HG02970 (cell line): Measurements from ENCODE around the gene CASP6.
"Not testable (repeated sequence)": the region's sequence is repeated elsewhere in the genome, so short reads cannot be mapped to it uniquely, and the experiment has no call there.

Experiments
- ATAC-seq: cut with Tn5 transposase; IDR thresholded peaks from one replicate; pipeline ENCODE4 v1.9.1; 2021; ENCODE audit warnings: mild to moderate bottlenecking, moderate library complexity, moderate number of reproducible peaks; ENCODE audit not compliant: unreplicated experiment, low FRiP score

CASP6 gene

GRCh38 chr4:109721033-109721432 is 17.8 kb upstream of the CASP6 start:
- no peak for ATAC-seq

GRCh38 chr4:109719604-109720003 is 16.4 kb upstream of the CASP6 start:
- ATAC-seq: no peak

DNA sequence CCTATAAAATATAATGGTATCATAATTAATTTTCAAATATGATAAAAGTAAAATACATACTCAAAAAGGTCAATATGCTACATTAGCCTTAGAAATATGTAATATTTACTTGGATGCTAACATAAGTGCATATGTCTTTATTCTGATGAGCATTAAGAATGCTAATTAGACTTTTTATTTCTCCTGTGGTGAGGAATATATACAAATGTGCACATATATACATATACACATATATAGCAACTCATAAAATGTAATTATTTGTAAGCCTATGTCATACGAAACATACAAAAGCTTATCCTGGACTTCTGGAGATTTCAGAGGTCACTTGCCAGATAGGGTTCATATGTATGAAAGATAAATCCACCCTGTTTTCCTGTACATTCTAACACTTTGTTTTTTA is 15.5 kb upstream of the CASP6 start:
- no peak for ATAC-seq

DNA sequence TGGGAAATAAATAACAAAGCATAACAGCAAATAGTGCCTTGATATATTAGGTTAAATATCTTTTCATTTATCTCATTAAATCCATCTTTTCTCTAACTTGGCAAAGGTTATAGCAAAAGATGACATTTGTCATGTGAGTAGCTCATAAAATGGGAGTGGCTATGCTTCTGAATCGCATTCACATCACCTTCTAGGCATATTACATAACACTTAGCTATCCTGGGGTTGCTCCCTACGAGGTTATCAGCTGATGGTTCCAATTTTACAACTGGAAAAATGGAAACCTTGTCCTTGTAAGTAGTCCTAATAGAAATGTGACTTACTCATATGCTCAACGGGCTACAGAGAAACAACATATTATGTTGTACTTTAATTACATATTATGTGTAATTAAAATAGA is 10.3 kb upstream of the CASP6 start:
- no peak for ATAC-seq

DNA sequence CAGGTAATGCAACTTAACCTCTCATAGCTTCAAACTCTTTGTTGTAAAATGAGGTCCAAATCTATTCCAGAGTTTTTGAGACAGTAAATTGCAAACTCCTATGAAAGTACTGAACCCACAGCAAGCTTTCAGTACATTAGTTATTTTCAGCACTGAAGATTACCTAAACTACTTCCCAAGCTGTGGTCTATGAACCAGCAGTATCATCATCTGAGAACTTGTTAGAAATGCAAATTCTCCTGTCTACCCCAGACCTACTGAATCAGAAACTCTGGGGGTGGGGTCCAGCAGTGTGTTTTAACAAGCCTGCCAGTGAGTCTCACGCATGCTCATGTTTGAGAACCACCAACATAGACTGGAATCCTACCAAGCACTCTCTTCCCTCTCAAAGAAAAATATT is 5.7 kb upstream of the CASP6 start:
- ATAC-seq: no peak

DNA sequence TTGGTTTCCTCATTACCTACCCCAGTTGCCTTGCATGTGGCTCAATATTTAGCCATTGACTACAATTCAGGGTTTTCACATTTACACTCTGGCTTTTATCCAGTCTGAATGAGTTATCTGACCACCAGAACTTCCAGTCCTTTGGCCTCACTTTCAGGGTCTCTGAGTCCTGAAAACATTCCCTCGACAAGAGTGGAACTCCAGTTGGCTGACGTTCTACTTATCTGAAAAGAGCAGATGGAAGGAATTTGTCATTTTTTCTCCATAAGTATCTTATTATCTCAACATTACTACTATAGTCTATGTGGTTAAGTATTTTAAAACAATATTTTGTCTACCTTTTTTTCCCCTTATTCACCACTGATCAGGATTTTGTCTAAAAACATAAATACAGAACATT is 5.2 kb upstream of the CASP6 start:
- ATAC-seq: no peak

GRCh38 chr4:109703664-109704361 is 568 bp upstream of the CASP6 start:
- ATAC-seq: no peak

DNA sequence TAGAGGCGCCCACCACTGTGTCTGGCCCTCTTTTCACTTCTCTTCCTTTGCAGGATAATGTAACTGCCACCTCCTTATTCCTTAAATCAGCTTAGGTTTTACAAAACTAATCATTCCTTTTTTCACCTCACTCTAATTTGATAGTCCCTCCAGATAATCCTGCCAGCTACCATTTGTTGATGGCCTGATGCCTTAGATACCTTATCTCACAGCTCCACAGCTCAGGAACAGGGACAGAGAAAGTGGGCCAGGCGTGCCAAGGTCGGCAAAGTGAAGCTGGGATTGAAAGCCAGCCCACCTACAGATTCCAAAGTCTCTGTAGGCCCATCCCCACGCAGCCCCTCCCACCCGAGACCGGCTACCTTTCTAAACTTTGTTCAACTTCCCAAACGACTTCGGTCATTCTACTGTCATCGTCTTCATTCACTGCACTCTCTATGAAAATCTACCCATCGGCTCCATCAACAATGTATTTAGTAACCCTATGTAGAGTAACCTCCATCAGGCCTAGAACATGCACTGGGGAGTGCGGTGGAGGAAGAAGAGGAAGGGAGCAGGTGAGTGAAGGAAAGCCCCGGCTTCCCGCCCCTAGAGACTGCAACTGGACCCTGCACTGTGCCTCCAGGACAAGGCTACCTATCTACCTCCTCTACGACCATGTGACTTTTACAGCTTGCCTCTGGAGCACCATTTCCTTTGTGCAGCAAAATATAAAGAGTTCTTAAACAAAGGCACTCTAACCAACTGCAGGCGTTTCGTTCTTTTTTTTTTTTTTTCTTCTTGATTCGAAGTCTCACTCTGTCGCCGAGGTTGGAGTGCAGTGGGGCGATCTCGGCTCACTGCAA is 1.5 kb downstream of the CASP6 start:
- no peak for ATAC-seq

GRCh38 chr4:109699553-109700225 is 3.6 kb downstream of the CASP6 start:
- ATAC-seq: no peak

DNA sequence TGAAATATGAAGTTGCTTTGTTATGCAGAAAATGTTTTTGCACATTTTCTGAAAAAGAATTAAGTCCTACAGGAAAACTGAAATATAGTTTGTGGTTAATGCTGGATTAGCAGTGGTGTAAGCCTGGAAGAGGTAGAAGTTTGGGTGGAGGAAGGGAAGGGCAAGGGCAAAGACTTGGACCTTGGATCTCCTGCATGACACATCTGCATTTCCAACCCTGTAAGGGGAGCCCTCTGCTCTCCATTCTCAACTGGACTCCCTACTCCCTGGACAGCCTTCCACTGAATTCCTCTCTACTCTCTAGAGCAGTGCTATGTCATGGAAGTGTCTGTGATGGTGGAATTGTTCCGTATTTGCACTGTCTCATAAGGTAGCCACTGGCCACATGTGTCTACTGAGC is 4.6 kb downstream of the CASP6 start:
- ATAC-seq: no peak

GRCh38 chr4:109691411-109691920 is 11.8 kb downstream of the CASP6 start:
- ATAC-seq: no peak

- no peak for ATAC-seq
Observed at GRCh38 chr4:109690690-109691410, 12.4 kb downstream of the CASP6 start.

DNA sequence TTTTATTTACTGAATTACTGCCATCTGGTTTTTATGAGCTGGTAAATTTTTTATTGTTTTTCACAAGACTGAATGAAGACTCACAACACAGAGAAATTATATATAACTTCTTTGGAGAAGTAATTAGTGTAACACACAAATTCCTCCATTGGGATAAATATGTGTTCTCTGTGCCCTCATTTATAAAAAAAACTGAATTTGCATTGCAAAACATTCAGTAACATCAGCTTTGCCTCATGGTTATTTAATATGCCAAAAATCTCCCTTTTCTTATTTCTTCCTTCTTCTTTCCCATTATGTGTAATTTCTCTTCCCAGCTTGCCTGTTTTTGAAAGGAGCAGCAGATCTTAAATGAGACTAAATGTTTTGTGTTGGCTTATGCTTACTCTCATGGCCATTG is 18.5 kb downstream of the CASP6 start:
- no peak for ATAC-seq

- ATAC-seq: no peak
Observed at GRCh38 chr4:109683621-109684253, 19.5 kb downstream of the CASP6 start.

DNA sequence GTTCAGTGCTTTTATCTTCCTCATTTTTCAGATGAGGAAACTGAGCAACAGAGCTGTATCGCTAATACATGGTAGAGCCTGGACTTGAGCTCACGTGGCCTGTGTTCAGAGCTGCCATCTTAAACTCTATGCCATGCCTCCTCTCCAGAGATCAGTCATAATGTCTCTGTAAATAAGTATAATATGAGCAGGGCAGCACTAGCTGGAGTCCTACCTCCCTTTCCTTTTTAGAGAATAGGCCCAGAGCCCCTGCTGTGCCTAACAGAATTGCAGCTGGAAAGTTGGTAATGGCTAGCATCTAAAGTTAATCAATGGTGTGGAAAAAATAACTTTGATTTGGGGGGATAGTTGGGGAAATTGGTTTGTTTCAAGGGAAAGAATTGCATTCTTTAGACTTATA is 20.4 kb downstream of the CASP6 start:
- no peak for ATAC-seq

DNA sequence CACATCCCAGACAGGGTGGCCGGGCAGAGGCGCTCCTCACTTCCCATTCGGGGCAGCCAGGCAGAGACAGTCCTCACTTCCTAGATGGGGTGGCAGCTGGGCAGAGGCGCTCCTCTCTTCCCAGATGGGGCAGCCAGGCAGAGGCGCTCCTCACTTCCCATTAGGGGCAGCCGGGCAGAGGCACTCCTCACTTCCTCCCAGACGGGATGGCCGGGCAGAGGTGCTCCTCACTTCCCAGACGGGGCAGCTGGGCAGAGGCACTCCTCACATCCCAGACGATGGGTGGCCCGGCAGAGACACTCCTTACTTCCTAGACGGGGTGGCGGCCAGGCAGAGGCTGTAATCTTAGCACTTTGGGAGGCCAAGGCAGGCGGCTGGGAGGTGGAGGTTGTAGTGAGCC is 24.3 kb downstream of the CASP6 start:
- ATAC-seq: not testable (repeated sequence)

- not testable (repeated sequence) for ATAC-seq
Observed at GRCh38 chr4:109678472-109678871, 24.8 kb downstream of the CASP6 start.

- ATAC-seq: no peak
Observed at GRCh38 chr4:109676886-109677285, 26.4 kb downstream of the CASP6 start.

- ATAC-seq: no peak
Observed at GRCh38 chr4:109675843-109676242, 27.4 kb downstream of the CASP6 start.

DNA sequence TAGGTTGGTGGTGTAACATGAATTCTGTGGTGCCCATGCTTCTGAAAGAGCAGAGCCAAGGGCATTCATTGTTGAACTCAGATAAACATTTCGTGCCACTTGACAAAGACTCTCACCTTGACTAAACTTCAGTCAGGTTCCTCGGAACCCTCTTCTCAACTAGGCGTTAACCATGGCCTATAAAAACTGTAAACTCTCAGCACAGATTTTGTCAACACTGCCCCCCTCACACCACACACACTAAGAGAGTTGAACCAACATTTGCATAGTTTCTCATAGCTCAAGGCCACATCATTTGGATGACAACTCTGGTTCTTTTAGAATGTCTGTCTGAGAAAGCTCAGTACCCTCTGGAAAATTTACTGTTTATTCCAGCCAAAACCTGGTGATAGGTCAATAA is 28.1 kb downstream of the CASP6 start:
- no peak for ATAC-seq
